H1 (cell line): ENCODE measurements around the gene RRH.
"Not testable (repeated sequence)": the region's sequence is repeated elsewhere in the genome, so short reads cannot be mapped to it uniquely, and the experiment has no call there.

Experiments
- BRCA1 ChIP-seq: IDR thresholded peaks from 2 replicates; pipeline ENCODE4 v1.6.1; 2012; ENCODE audit warnings: low read depth, low read length, improper control_type of control experiment
- CHD1 ChIP-seq: IDR thresholded peaks from 2 replicates; pipeline ENCODE4 v1.6.1; 2012; ENCODE audit warnings: low read depth, low read length, improper control_type of control experiment
- CHD2 ChIP-seq: IDR thresholded peaks from 2 replicates; pipeline ENCODE4 v1.6.1; 2012; ENCODE audit warnings: low read length, improper control_type of control experiment
- EGR1 ChIP-seq: IDR thresholded peaks from 2 replicates; pipeline ENCODE4 v1.6.1; 2011; ENCODE audit warnings: low read depth, low read length, borderline replicate concordance
- EZH2 ChIP-seq: fragments of 200-600 bp; sonication (generic); IDR thresholded peaks from 2 replicates; pipeline ENCODE4 v1.7.1; 2012; ENCODE audit warnings: low read depth, mild to moderate bottlenecking, moderate library complexity, low read length, inconsistent platforms; ENCODE audit not compliant: severe bottlenecking
- PHF8 ChIP-seq: fragments of 200-600 bp; sonication (generic); conservative IDR thresholded peaks from 2 replicates; pipeline ENCODE4 v1.7.1; 2012; ENCODE audit warnings: low read depth, mild to moderate bottlenecking, inconsistent platforms, low read length, moderate library complexity
- POLR2A ChIP-seq, 2 experiments: IDR thresholded peaks; 1 replicate in 1 of 2; 2 replicates in 1 of 2; pipeline ENCODE4 v1.6.1; 2011; ENCODE audit warnings: low read depth in 2 of 2, low read length in 2 of 2, mild to moderate bottlenecking in 2 of 2; ENCODE audit errors: control extremely low read depth in 1 of 2
- POU5F1 ChIP-seq: IDR thresholded peaks from 2 replicates; pipeline ENCODE4 v1.6.1; 2011; ENCODE audit warnings: low read depth, mild to moderate bottlenecking, low read length, moderate library complexity
- RAD21 ChIP-seq, 2 experiments: IDR thresholded peaks in 1 of 2; conservative IDR thresholded peaks in 1 of 2; 2 replicates each; pipeline ENCODE4 v1.6.1; 2011; ENCODE audit warnings: low read depth in 2 of 2, low read length in 2 of 2, improper control_type of control experiment in 1 of 2, inconsistent platforms in 1 of 2, mild to moderate bottlenecking in 1 of 2, moderate library complexity in 1 of 2
- RFX5 ChIP-seq: IDR thresholded peaks from 2 replicates; pipeline ENCODE4 v1.6.1; 2011; ENCODE audit warnings: low read depth, low read length, improper control_type of control experiment, borderline replicate concordance
- SUZ12 ChIP-seq: fragments of 200-600 bp; sonication (generic); IDR thresholded peaks from 2 replicates; pipeline ENCODE4 v1.6.1; 2012; ENCODE audit warnings: mild to moderate bottlenecking, inconsistent platforms, low read length, moderate library complexity, mixed read lengths
- TF ChIP-seq, protein P1 (sequence below), 3 experiments: IDR thresholded peaks; 1 replicate in 2 of 3; 2 replicates in 1 of 3; pipeline versions ENCODE4 v1.5.1 to v1.6.1; 2011; ENCODE audit warnings: low read length in 3 of 3, mild to moderate bottlenecking in 3 of 3, inconsistent platforms in 2 of 3, low read depth in 1 of 3, moderate library complexity in 1 of 3; ENCODE audit not compliant: insufficient read depth in 1 of 3; ENCODE audit errors: control extremely low read depth in 1 of 3

DNA sequence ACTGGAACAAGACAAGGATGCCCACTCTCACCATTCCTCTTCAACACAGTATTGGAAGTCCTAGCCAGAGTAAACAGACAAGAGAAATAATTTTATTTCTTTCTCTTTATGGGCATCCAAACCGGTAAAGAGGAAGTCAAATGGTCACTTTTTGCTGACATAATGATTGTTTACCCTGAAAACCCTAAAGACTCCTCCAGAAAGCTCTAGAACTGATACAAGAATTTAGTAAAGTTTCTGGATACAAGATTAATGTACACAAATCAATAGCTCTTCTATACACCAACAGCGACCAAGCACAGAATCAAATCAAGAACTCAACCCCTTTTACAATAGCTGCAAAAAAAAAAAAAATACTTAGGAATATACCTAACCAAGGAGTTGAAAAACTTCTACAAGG is 45.7 kb upstream of the RRH start:
- TF ChIP-seq PHF8; RAD21 (IDR thresholded peaks at IDR 0.05 in 1 of 2, conservative IDR thresholded peaks at IDR 0.05 in 1 of 2; ENCODE audit: low read depth in 2 of 2, low read length in 2 of 2); RFX5; CHD2; SUZ12; POU5F1; BRCA1; EGR1; CHD1; EZH2; POLR2A (IDR thresholded peaks at IDR 0.05; ENCODE audit: control extremely low read depth in 1 of 2, low read depth in 2 of 2, low read length in 2 of 2): not testable (repeated sequence)
- TF ChIP-seq, protein P1, sequence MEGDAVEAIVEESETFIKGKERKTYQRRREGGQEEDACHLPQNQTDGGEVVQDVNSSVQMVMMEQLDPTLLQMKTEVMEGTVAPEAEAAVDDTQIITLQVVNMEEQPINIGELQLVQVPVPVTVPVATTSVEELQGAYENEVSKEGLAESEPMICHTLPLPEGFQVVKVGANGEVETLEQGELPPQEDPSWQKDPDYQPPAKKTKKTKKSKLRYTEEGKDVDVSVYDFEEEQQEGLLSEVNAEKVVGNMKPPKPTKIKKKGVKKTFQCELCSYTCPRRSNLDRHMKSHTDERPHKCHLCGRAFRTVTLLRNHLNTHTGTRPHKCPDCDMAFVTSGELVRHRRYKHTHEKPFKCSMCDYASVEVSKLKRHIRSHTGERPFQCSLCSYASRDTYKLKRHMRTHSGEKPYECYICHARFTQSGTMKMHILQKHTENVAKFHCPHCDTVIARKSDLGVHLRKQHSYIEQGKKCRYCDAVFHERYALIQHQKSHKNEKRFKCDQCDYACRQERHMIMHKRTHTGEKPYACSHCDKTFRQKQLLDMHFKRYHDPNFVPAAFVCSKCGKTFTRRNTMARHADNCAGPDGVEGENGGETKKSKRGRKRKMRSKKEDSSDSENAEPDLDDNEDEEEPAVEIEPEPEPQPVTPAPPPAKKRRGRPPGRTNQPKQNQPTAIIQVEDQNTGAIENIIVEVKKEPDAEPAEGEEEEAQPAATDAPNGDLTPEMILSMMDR (IDR thresholded peaks at IDR 0.05; ENCODE audit: control extremely low read depth in 1 of 3, insufficient read depth in 1 of 3, low read depth in 1 of 3, low read length in 3 of 3): not testable (repeated sequence)
